Measurements from ENCODE around the gene TXNRD1. TPM values are rescaled to one million over a fixed set of nuclear protein-coding genes. Genes with fewer than 3 reads are reported as not detected.
A peak's percentile ranks its signal among the peaks of the same experiment; 100 is the strongest.
"Not testable (repeated sequence)": the region's sequence is repeated elsewhere in the genome, so short reads cannot be mapped to it uniquely, and the experiment has no call there.

Gene TXNRD1
- total and polyA plus RNA-seq, 9 donors = 30.2 to 44.2 (median 40.8) TPM

- Histone ChIP-seq H3K27ac (ENCODE audit: low read length) (no peak overlapping the region), H3K27me3 (ENCODE audit: control insufficient read depth, insufficient read depth, low read length) (peaks cover 8% of the 10 kb centered on the region), H3K9me3 (replicated peaks; ENCODE audit: control insufficient read depth, low read depth, low read length) (no peaks in the 10 kb centered on the region), H3K36me3 (ENCODE audit: control insufficient read depth, insufficient read depth, low read length) (no peaks in the 10 kb centered on the region), H3K4me3 (ENCODE audit: low read length) (no peak overlapping the region), H3K4me1 (ENCODE audit: control insufficient read depth, insufficient read depth, low read length) (peaks cover 5% of the 10 kb centered on the region)
- no peak for DNase-seq
- no CpG with 5 or more reads among the region's 2 CpGs for WGBS (ENCODE audit: insufficient coverage)
Measured at GRCh38 chr12:104381341-104381730, 165.8 kb downstream of the TXNRD1 start.

- Histone ChIP-seq H3K4me1 (ENCODE audit: control insufficient read depth, insufficient read depth, low read length) (peaks cover 5% of the 10 kb centered on the region), H3K4me3 (ENCODE audit: low read length) (no peak overlapping the region), H3K27me3 (ENCODE audit: control insufficient read depth, insufficient read depth, low read length) (peaks cover 8% of the 10 kb centered on the region), H3K27ac (ENCODE audit: low read length) (no peak overlapping the region), H3K9me3 (replicated peaks; ENCODE audit: control insufficient read depth, low read depth, low read length) (no peaks in the 10 kb centered on the region), H3K36me3 (ENCODE audit: control insufficient read depth, insufficient read depth, low read length) (no peaks in the 10 kb centered on the region)
- peak; percentile 83 for DNase-seq
- WGBS (ENCODE audit: insufficient coverage) = 9% methylated on average over 12 of the region's 18 CpGs
Measured at GRCh38 chr12:104381731-104382480, 166.3 kb downstream of the TXNRD1 start.

GRCh38 chr12:104384141-104384880, 168.7 kb downstream of the TXNRD1 start:
- Histone ChIP-seq H3K27me3 (ENCODE audit: control insufficient read depth, insufficient read depth, low read length) (peaks cover 3% of the 10 kb centered on the region), H3K4me1 (ENCODE audit: control insufficient read depth, insufficient read depth, low read length) (peaks cover 5% of the 10 kb centered on the region), H3K4me3 (ENCODE audit: low read length) (no peak overlapping the region), H3K36me3 (ENCODE audit: control insufficient read depth, insufficient read depth, low read length) (no peaks in the 10 kb centered on the region), H3K9me3 (replicated peaks; ENCODE audit: control insufficient read depth, low read depth, low read length) (no peaks in the 10 kb centered on the region), H3K27ac (ENCODE audit: low read length) (no peak overlapping the region)
- WGBS (ENCODE audit: insufficient coverage) = no CpG with 5 or more reads among the region's 6 CpGs
- no peak for DNase-seq

- DNase-seq = no peak
- H3K36me3 ChIP-seq (ENCODE audit: control insufficient read depth, insufficient read depth, low read length) = no peaks in the 10 kb centered on the region
- no CpG with 5 or more reads among the region's 1 CpG for WGBS (ENCODE audit: insufficient coverage)
- no peak overlapping the region for H3K27ac ChIP-seq (ENCODE audit: low read length)
- peaks cover 5% of the 10 kb centered on the region for H3K4me1 ChIP-seq (ENCODE audit: control insufficient read depth, insufficient read depth, low read length)
- H3K9me3 ChIP-seq (replicated peaks; ENCODE audit: control insufficient read depth, low read depth, low read length) = no peaks in the 10 kb centered on the region
- no peak overlapping the region for H3K4me3 ChIP-seq (ENCODE audit: low read length)
- peaks cover 3% of the 10 kb centered on the region for H3K27me3 ChIP-seq (ENCODE audit: control insufficient read depth, insufficient read depth, low read length)
Measured at GRCh38 chr12:104385510-104385909, 169.9 kb downstream of the TXNRD1 start.

GRCh38 chr12:104386461-104386860, 170.9 kb downstream of the TXNRD1 start:
- Histone ChIP-seq H3K27me3 (ENCODE audit: control insufficient read depth, insufficient read depth, low read length) (peaks cover 3% of the 10 kb centered on the region), H3K27ac (ENCODE audit: low read length) (no peak overlapping the region), H3K36me3 (ENCODE audit: control insufficient read depth, insufficient read depth, low read length) (no peaks in the 10 kb centered on the region), H3K4me3 (ENCODE audit: low read length) (no peak overlapping the region), H3K9me3 (replicated peaks; ENCODE audit: control insufficient read depth, low read depth, low read length) (no peaks in the 10 kb centered on the region), H3K4me1 (ENCODE audit: control insufficient read depth, insufficient read depth, low read length) (peaks cover 5% of the 10 kb centered on the region)
- WGBS (ENCODE audit: insufficient coverage) = no CpG with 5 or more reads among the region's 3 CpGs
- no peak for DNase-seq

GRCh38 chr12:104387190-104387589, 171.6 kb downstream of the TXNRD1 start:
- 56% methylated on average over 5 of the region's 7 CpGs for WGBS (ENCODE audit: insufficient coverage)
- Histone ChIP-seq H3K9me3 (replicated peaks; ENCODE audit: control insufficient read depth, low read depth, low read length) (no peaks in the 10 kb centered on the region), H3K27me3 (ENCODE audit: control insufficient read depth, insufficient read depth, low read length) (no peaks in the 10 kb centered on the region), H3K4me1 (ENCODE audit: control insufficient read depth, insufficient read depth, low read length) (no peaks in the 10 kb centered on the region), H3K4me3 (ENCODE audit: low read length) (no peak overlapping the region), H3K36me3 (ENCODE audit: control insufficient read depth, insufficient read depth, low read length) (no peaks in the 10 kb centered on the region), H3K27ac (ENCODE audit: low read length) (no peak overlapping the region)
- DNase-seq = peak; percentile 25

- H3K36me3 ChIP-seq (ENCODE audit: control insufficient read depth, insufficient read depth, low read length); H3K4me1 ChIP-seq (ENCODE audit: control insufficient read depth, insufficient read depth, low read length); H3K4me3 ChIP-seq (ENCODE audit: low read length); H3K27me3 ChIP-seq (ENCODE audit: control insufficient read depth, insufficient read depth, low read length); H3K27ac ChIP-seq (ENCODE audit: low read length); H3K9me3 ChIP-seq (replicated peaks; ENCODE audit: control insufficient read depth, low read depth, low read length); DNase-seq: not testable (repeated sequence)
- WGBS (ENCODE audit: insufficient coverage) = no CpG with 5 or more reads among the region's 11 CpGs
Measured at GRCh38 chr12:104394086-104394485, 178.5 kb downstream of the TXNRD1 start.

Other genes starting within 250 kb of the TXNRD1 start
- 25.8 TPM for gene TDG, start 249.9 kb upstream of the TXNRD1 start, total RNA-seq
- gene TDG, start 249.9 kb upstream of the TXNRD1 start, polyA plus RNA-seq (ENCODE audit: insufficient read depth in 1 of 8, insufficient read length in 8 of 8, low replicate concordance in 1 of 8) = 10 to 100 TPM; 24.1 to 36.1 (median 28.9) TPM
- gene GLT8D2, start 165.6 kb upstream of the TXNRD1 start, total RNA-seq = 68.9 TPM
- 10 to 100 TPM; 44.5 to 74.9 (median 53.4) TPM for gene GLT8D2, start 165.6 kb upstream of the TXNRD1 start, polyA plus RNA-seq (ENCODE audit: insufficient read depth in 1 of 8, insufficient read length in 8 of 8, low replicate concordance in 1 of 8)
- 35.8 TPM for gene HCFC2, start 151.2 kb upstream of the TXNRD1 start, total RNA-seq
- 10 to 100 TPM; 16.9 to 32.9 (median 25.8) TPM for gene HCFC2, start 151.2 kb upstream of the TXNRD1 start, polyA plus RNA-seq (ENCODE audit: insufficient read depth in 1 of 8, insufficient read length in 8 of 8, low replicate concordance in 1 of 8)
- 28.4 TPM for gene NFYB, start 77.6 kb upstream of the TXNRD1 start, total RNA-seq
- gene NFYB, start 77.6 kb upstream of the TXNRD1 start, polyA plus RNA-seq (ENCODE audit: insufficient read depth in 1 of 8, insufficient read length in 8 of 8, low replicate concordance in 1 of 8) = 10 to 100 TPM; 33.7 to 54.6 (median 40.6) TPM
- 2.7 TPM for gene EID3, start 88.0 kb downstream of the TXNRD1 start, total RNA-seq
- gene EID3, start 88.0 kb downstream of the TXNRD1 start, polyA plus RNA-seq (ENCODE audit: insufficient read depth in 1 of 8, insufficient read length in 8 of 8, low replicate concordance in 1 of 8) = 1 to 10 TPM; 1.5 to 4.2 (median 2.6) TPM
- 2.2 TPM for gene CHST11, start 241.2 kb downstream of the TXNRD1 start, total RNA-seq
- 1 to 10 TPM; 1.1 to 3.9 (median 2.6) TPM for gene CHST11, start 241.2 kb downstream of the TXNRD1 start, polyA plus RNA-seq (ENCODE audit: insufficient read depth in 1 of 8, insufficient read length in 8 of 8, low replicate concordance in 1 of 8)

Data from muscle of leg (tissue), 11 donors.